Activated naive CD8-positive, alpha-beta T cell treated with anti-CD3 and anti-CD28 coated beads, Interleukin-2, amount 50 U/mL, for 16 hours (primary cell): ENCODE results near the gene MYOM1.
A peak's percentile ranks its signal among the peaks of the same experiment; 100 is the strongest.

Experiments used
- DNase-seq: peaks from one replicate; pipeline ENCODE4 v3.0.0-alpha.2; 2020; ENCODE audit warnings: low read depth, low spot score

Gene MYOM1

GRCh38 chr18:3219631-3220335, at the start of gene MYOM1:
MYOM1 (minus strand) TSS chr18:3219968; CDS start chr18:3215223, 4,745 bp downstream.
- no peak for DNase-seq

GRCh38 chr18:3269241-3269913, 49.6 kb upstream of the MYOM1 start:
- DNase-seq: no peak

- no peak for DNase-seq
Measured at GRCh38 chr18:3268306-3268705, 48.5 kb upstream of the MYOM1 start.

GRCh38 chr18:3266062-3266608, 46.4 kb upstream of the MYOM1 start:
- no peak for DNase-seq

GRCh38 chr18:3265564-3266033, 45.8 kb upstream of the MYOM1 start:
- no peak for DNase-seq

- DNase-seq: no peak
Measured at GRCh38 chr18:3264362-3264761, 44.6 kb upstream of the MYOM1 start.

GRCh38 chr18:3263132-3263700, 43.4 kb upstream of the MYOM1 start:
- DNase-seq: no peak

- DNase-seq: no peak
Measured at GRCh38 chr18:3262234-3263131, 42.7 kb upstream of the MYOM1 start.

GRCh38 chr18:3261373-3262233, 41.8 kb upstream of the MYOM1 start, which contains the start of gene MYL12B:
MYL12B (plus strand) TSS chr18:3262133; CDS start chr18:3272899, 10,766 bp downstream.
- peak; percentile 38 for DNase-seq

GRCh38 chr18:3260995-3261372, 41.2 kb upstream of the MYOM1 start:
- DNase-seq: no peak

GRCh38 chr18:3257627-3258120, 37.9 kb upstream of the MYOM1 start:
- no peak for DNase-seq

- no peak for DNase-seq
Measured at GRCh38 chr18:3256693-3257626, 37.2 kb upstream of the MYOM1 start.

GRCh38 chr18:3255611-3256165, 35.9 kb upstream of the MYOM1 start:
- DNase-seq: no peak

- no peak for DNase-seq
Measured at GRCh38 chr18:3254725-3255124, 35.0 kb upstream of the MYOM1 start.

GRCh38 chr18:3252843-3253242, 33.1 kb upstream of the MYOM1 start:
- DNase-seq: no peak

- no peak for DNase-seq
Measured at GRCh38 chr18:3251963-3252277, 32.2 kb upstream of the MYOM1 start.

- DNase-seq: no peak
Measured at GRCh38 chr18:3251249-3251962, 31.6 kb upstream of the MYOM1 start.
